ENCODE results near the gene TFPT. TPM values are rescaled to one million over a fixed set of nuclear protein-coding genes. Genes with fewer than 3 reads are reported as not detected.

The TFPT gene
- total RNA-seq, 1 donor from 2014 or later = 22.1 TPM

- H3K36me3 ChIP-seq = peaks cover 38% of the 10 kb centered on the region
- H3K4me3 ChIP-seq = no peak overlapping the region
- no peak for TF ChIP-seq CTCF (IDR thresholded peaks at IDR 0.05)
- no peaks in the 10 kb centered on the region for H3K27me3 ChIP-seq (ENCODE audit: low read depth)
- no peaks in the 10 kb centered on the region for H3K9me3 ChIP-seq
- DNase-seq (no peak), ATAC-seq (no peak)
- H3K4me1 ChIP-seq = peaks cover 12% of the 10 kb centered on the region
- no peak overlapping the region for H3K27ac ChIP-seq
- intact Hi-C loops (cut with DNase I) = no loop called here
Observed at GRCh38 chr19:54133312-54133956, 18.0 kb upstream of the TFPT start.

GRCh38 chr19:54129617-54129996 is 14.2 kb upstream of the TFPT start:
- no peaks in the 10 kb centered on the region for H3K4me1 ChIP-seq
- H3K9me3 ChIP-seq = no peaks in the 10 kb centered on the region
- no peaks in the 10 kb centered on the region for H3K27me3 ChIP-seq (ENCODE audit: low read depth)
- peaks cover 76% of the 10 kb centered on the region for H3K36me3 ChIP-seq
- H3K4me3 ChIP-seq = no peak overlapping the region
- ATAC-seq (no peak), DNase-seq (no peak)
- intact Hi-C loops (cut with DNase I) = no loop called here
- TF ChIP-seq CTCF (IDR thresholded peaks at IDR 0.05) = no peak
- no peak overlapping the region for H3K27ac ChIP-seq

GRCh38 chr19:54128796-54129616 is 13.5 kb upstream of the TFPT start:
- no peak for DNase-seq
- peaks cover 82% of the 10 kb centered on the region for H3K36me3 ChIP-seq
- H3K9me3 ChIP-seq = no peaks in the 10 kb centered on the region

GRCh38 chr19:54128441-54128725 is 12.9 kb upstream of the TFPT start:
- no peaks in the 10 kb centered on the region for H3K9me3 ChIP-seq
- H3K27me3 ChIP-seq (ENCODE audit: low read depth) = no peaks in the 10 kb centered on the region
- H3K27ac ChIP-seq = no peak overlapping the region
- H3K4me3 ChIP-seq = no peak overlapping the region
- no peak for TF ChIP-seq CTCF (IDR thresholded peaks at IDR 0.05)
- no peaks in the 10 kb centered on the region for H3K4me1 ChIP-seq
- no peak for DNase-seq
- no peak for ATAC-seq
- intact Hi-C loops (cut with DNase I) = no loop called here
- peaks cover 88% of the 10 kb centered on the region for H3K36me3 ChIP-seq

More at GRCh38 chr19:54128796-54129616, 13.5 kb upstream of the TFPT start:
- no peak for ATAC-seq
- Histone ChIP-seq H3K4me1 (no peaks in the 10 kb centered on the region), H3K27ac (no peak overlapping the region), H3K4me3 (no peak overlapping the region), H3K27me3 (ENCODE audit: low read depth) (no peaks in the 10 kb centered on the region)
- no peak for TF ChIP-seq CTCF (IDR thresholded peaks at IDR 0.05)
- intact Hi-C loops (cut with DNase I) = no loop called here

GRCh38 chr19:54127688-54128440 is 12.4 kb upstream of the TFPT start:
- Histone ChIP-seq H3K27me3 (ENCODE audit: low read depth) (no peaks in the 10 kb centered on the region), H3K9me3 (no peaks in the 10 kb centered on the region), H3K27ac (no peak overlapping the region), H3K4me3 (no peak overlapping the region), H3K4me1 (no peaks in the 10 kb centered on the region), H3K36me3 (peaks cover 93% of the 10 kb centered on the region)
- intact Hi-C loops (cut with DNase I) = no loop called here
- TF ChIP-seq CTCF (IDR thresholded peaks at IDR 0.05) = no peak
- ATAC-seq (no peak), DNase-seq (no peak)

Data from lower lobe of right lung (tissue), 2 donors.